PFSK-1 (cell line): Measurements from ENCODE around the gene HNRNPU.

Experiments
- REST ChIP-seq, 2 experiments: IDR thresholded peaks; 2 replicates each; pipeline versions ENCODE4 v1.6.1 to v1.8.0; 2011 to 2012; ENCODE audit warnings: low read depth in 2 of 2, low read length in 2 of 2, control low read depth in 1 of 2, inconsistent platforms in 1 of 2, mild to moderate bottlenecking in 1 of 2, moderate library complexity in 1 of 2; ENCODE audit not compliant: insufficient read depth in 1 of 2
- SIN3A ChIP-seq: IDR thresholded peaks from 2 replicates; pipeline ENCODE4 v1.6.1; 2012; ENCODE audit warnings: mild to moderate bottlenecking, low read length, moderate library complexity, borderline replicate concordance; ENCODE audit not compliant: insufficient read depth

- TF ChIP-seq SIN3A, result no peak
- no peak for TF ChIP-seq REST (IDR thresholded peaks at IDR 0.05; ENCODE audit: insufficient read depth in 1 of 2, low read depth in 2 of 2, low read length in 2 of 2)
Observed at GRCh38 chr1:244874974-244875579, 10.7 kb upstream of the HNRNPU start.
